Measurements from ENCODE around the gene NHLRC2.

DNA sequence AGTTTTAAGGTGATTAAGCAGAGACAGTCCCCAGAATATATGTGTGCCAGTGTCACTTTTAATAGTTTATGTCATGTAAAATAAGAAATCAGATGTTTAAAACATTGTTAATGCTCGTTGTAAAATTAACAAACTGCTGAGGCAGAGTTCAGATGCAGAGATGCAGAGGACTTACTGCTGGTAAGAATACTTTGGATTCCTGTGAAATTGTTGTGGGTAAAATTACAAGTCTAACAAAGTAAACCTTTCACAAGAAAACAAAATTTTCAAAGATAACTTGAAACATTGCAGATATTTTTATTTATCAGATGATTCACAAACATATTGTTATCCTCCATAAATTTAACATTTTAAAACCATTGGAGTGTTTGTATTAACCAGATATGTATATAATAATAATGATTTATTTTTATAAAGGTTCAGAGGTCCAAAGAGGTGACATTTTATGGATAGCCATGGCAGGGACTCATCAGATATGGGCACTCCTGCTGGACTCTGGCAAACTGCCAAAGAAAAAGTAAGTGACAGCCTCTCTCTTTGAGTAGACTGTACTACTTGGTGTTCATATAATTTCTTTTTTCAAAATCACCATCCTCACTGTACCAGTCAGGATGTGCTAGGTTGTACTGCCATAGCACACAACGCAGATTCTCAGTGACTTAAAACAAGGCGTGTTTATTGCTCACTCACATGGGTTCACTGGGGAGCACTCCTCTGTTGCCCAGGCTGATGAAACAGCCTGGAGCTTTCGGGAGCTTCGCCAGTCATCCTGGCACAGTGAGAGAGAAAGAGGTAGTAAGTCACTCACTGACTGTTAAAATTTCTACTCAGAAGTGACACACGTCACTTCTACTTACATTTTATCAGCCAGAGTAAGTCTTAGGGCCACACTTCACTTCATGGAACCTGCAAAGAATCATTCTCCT is 43.5 kb downstream of the NHLRC2 start:
- TF ChIP-seq, protein P1, sequence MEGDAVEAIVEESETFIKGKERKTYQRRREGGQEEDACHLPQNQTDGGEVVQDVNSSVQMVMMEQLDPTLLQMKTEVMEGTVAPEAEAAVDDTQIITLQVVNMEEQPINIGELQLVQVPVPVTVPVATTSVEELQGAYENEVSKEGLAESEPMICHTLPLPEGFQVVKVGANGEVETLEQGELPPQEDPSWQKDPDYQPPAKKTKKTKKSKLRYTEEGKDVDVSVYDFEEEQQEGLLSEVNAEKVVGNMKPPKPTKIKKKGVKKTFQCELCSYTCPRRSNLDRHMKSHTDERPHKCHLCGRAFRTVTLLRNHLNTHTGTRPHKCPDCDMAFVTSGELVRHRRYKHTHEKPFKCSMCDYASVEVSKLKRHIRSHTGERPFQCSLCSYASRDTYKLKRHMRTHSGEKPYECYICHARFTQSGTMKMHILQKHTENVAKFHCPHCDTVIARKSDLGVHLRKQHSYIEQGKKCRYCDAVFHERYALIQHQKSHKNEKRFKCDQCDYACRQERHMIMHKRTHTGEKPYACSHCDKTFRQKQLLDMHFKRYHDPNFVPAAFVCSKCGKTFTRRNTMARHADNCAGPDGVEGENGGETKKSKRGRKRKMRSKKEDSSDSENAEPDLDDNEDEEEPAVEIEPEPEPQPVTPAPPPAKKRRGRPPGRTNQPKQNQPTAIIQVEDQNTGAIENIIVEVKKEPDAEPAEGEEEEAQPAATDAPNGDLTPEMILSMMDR (conservative IDR thresholded peaks at IDR 0.05; ENCODE audit: low read depth in 2 of 2), result no peak
- TF ChIP-seq EZH2phosphoT487 (IDR thresholded peaks at IDR 0.05; ENCODE audit: unreplicated experiment) (no peak), REST (IDR thresholded peaks at IDR 0.05; ENCODE audit: unreplicated experiment) (no peak), POLR2AphosphoS5 (IDR thresholded peaks at IDR 0.05; ENCODE audit: low read depth) (no peak)

Measured in GM23338 (cell line).